DOHH2 (cell line): ENCODE measurements around the gene SIDT1.

Experiments
- H3F3A ChIP-seq: fragments of 200-600 bp; sonication (generic), shearing (Covaris generic); 2 replicates; pipeline ENCODE4 v1.6.0; 2016; ENCODE audit warnings: antibody characterized with exemption, mild to moderate bottlenecking; ENCODE audit not compliant: control insufficient read depth, insufficient read depth
- H3K27ac ChIP-seq: fragments of 200-600 bp; sonication (generic); 2 replicates; pipeline ENCODE4 v1.5.1; 2014; ENCODE audit warnings: low read depth, mild to moderate bottlenecking, low read length, moderate library complexity
- H3K27me3 ChIP-seq: fragments of 200-600 bp; sonication (generic); 2 replicates; pipeline ENCODE4 v1.6.1; 2014; ENCODE audit warnings: mild to moderate bottlenecking, low read length, mixed read lengths; ENCODE audit not compliant: control insufficient read depth
- H3K36me3 ChIP-seq: fragments of 200-600 bp; sonication (generic); 2 replicates; pipeline ENCODE4 v1.6.1; 2014; ENCODE audit warnings: mild to moderate bottlenecking, low read length, moderate library complexity, mixed read lengths; ENCODE audit not compliant: control insufficient read depth
- H3K4me1 ChIP-seq: fragments of 200-600 bp; sonication (generic); 2 replicates; pipeline ENCODE4 v1.6.1; 2014; ENCODE audit warnings: mild to moderate bottlenecking, low read length, mixed read lengths; ENCODE audit not compliant: control insufficient read depth
- H3K4me2 ChIP-seq: fragments of 200-600 bp; sonication (generic); 2 replicates; pipeline ENCODE4 v1.6.0; 2014; ENCODE audit warnings: mild to moderate bottlenecking, low read length, moderate library complexity
- H3K4me3 ChIP-seq: fragments of 200-600 bp; sonication (generic); 2 replicates; pipeline ENCODE4 v1.5.1; 2014; ENCODE audit warnings: mild to moderate bottlenecking, low read length, mixed read lengths
- H3K79me2 ChIP-seq: fragments of 200-600 bp; sonication (generic); 2 replicates; pipeline ENCODE4 v1.6.1; 2014; ENCODE audit warnings: mild to moderate bottlenecking, low read length, mixed read lengths; ENCODE audit not compliant: control insufficient read depth
- H3K9me2 ChIP-seq: fragments of 200-600 bp; sonication (generic); replicated peaks from 2 replicates; pipeline ENCODE4 v1.6.1; 2014; ENCODE audit warnings: mild to moderate bottlenecking, low read length, mixed read lengths; ENCODE audit not compliant: control insufficient read depth
- H3K9me3 ChIP-seq: fragments of 200-600 bp; sonication (generic); 2 replicates; pipeline ENCODE4 v1.6.1; 2014; ENCODE audit warnings: antibody characterized with exemption, low read length, mixed read lengths; ENCODE audit not compliant: control insufficient read depth, insufficient read depth
- H4K20me1 ChIP-seq: fragments of 200-600 bp; sonication (generic); 2 replicates; pipeline ENCODE4 v1.6.0; 2014; ENCODE audit warnings: low read depth, mild to moderate bottlenecking, antibody characterized with exemption, low read length, moderate library complexity; ENCODE audit not compliant: control insufficient read depth, insufficient read depth
- EZH2phosphoT487 ChIP-seq: fragments of 200-600 bp; sonication (generic); IDR thresholded peaks from 2 replicates; pipeline ENCODE4 v1.6.1; 2017; ENCODE audit warnings: borderline replicate concordance, mild to moderate bottlenecking, antibody characterized with exemption, low read length, moderate library complexity, mixed read lengths
- TF ChIP-seq, protein P1 (sequence below): fragments of 200-600 bp; sonication (generic); IDR thresholded peaks from one replicate; pipeline ENCODE4 v1.5.1; 2014; ENCODE audit warnings: antibody characterized with exemption, mild to moderate bottlenecking, low read depth, low read length; ENCODE audit not compliant: poor library complexity, severe bottlenecking

The SIDT1 gene

DNA sequence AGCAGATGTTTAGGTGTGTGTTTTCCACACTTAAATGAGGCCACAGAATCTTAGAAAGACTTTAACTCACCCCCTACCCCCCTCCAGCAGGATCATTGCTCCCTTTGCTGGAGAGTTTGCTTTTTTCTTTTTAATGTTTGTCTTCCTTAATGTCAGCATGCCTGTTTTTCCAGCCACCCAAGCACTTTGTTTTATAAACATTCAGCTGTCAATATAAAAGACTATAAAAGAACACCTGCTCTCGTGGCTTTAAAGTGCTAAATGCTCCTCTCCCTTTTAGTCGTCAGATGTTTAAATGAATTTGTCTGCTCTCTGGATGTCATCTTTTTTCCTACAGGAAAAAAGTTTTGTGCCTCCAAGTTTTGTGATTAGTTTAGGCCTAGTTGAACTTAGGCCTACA lies 61.7 kb downstream of the SIDT1 start:
- no peaks in the 10 kb centered on the region for H3K9me3 ChIP-seq
- no peaks in the 10 kb centered on the region for H3K27me3 ChIP-seq
- H3K79me2 ChIP-seq: no peaks in the 10 kb centered on the region
- no peaks in the 10 kb centered on the region for H3K9me2 ChIP-seq
- no peaks in the 10 kb centered on the region for H4K20me1 ChIP-seq
- no peaks in the 10 kb centered on the region for H3F3A ChIP-seq
- no peak overlapping the region for H3K4me3 ChIP-seq
- TF ChIP-seq EZH2phosphoT487: no peak
- TF ChIP-seq, protein P1, sequence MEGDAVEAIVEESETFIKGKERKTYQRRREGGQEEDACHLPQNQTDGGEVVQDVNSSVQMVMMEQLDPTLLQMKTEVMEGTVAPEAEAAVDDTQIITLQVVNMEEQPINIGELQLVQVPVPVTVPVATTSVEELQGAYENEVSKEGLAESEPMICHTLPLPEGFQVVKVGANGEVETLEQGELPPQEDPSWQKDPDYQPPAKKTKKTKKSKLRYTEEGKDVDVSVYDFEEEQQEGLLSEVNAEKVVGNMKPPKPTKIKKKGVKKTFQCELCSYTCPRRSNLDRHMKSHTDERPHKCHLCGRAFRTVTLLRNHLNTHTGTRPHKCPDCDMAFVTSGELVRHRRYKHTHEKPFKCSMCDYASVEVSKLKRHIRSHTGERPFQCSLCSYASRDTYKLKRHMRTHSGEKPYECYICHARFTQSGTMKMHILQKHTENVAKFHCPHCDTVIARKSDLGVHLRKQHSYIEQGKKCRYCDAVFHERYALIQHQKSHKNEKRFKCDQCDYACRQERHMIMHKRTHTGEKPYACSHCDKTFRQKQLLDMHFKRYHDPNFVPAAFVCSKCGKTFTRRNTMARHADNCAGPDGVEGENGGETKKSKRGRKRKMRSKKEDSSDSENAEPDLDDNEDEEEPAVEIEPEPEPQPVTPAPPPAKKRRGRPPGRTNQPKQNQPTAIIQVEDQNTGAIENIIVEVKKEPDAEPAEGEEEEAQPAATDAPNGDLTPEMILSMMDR: no peak
- no peak overlapping the region for H3K4me2 ChIP-seq
- no peaks in the 10 kb centered on the region for H3K36me3 ChIP-seq
- no peaks in the 10 kb centered on the region for H3K4me1 ChIP-seq
- H3K27ac ChIP-seq: no peak overlapping the region

DNA sequence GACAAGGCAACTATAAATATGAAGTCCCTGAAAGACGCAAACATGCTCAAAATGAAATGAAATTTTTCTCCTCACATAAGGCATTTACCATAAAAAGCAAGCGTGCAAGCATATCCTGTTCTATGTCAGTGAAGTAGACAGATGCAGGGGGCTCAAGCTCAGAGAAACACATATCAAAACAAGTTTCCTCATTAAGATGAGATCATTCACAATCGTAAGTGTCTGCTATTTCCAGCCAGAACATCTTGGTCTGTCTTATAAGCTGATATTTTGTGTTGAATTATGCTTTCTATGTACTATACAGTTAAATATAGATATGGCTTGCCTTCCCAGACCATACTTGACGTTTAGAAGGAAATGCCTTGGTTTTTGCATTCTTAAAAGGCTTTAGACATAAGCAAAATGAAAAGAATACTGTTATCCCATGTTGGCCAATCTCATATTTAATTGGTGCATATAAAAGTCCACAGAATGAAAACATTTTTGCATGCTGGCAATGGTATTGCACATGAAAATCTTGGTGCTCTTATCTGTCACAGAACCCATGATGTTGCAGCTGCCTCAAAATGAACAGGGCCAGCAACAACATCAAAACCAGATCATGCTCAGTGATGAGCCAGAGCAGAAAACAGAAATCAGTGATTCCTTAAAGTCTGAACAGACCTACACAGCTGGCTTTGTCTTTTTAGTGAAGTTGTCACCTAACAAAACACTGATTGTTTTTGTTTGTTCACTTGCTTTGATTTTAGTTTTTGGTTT lies 65.4 kb downstream of the SIDT1 start:
- H3K4me2 ChIP-seq: no peak overlapping the region
- H3K36me3 ChIP-seq: no peaks in the 10 kb centered on the region
- no peaks in the 10 kb centered on the region for H3K4me1 ChIP-seq

DNA sequence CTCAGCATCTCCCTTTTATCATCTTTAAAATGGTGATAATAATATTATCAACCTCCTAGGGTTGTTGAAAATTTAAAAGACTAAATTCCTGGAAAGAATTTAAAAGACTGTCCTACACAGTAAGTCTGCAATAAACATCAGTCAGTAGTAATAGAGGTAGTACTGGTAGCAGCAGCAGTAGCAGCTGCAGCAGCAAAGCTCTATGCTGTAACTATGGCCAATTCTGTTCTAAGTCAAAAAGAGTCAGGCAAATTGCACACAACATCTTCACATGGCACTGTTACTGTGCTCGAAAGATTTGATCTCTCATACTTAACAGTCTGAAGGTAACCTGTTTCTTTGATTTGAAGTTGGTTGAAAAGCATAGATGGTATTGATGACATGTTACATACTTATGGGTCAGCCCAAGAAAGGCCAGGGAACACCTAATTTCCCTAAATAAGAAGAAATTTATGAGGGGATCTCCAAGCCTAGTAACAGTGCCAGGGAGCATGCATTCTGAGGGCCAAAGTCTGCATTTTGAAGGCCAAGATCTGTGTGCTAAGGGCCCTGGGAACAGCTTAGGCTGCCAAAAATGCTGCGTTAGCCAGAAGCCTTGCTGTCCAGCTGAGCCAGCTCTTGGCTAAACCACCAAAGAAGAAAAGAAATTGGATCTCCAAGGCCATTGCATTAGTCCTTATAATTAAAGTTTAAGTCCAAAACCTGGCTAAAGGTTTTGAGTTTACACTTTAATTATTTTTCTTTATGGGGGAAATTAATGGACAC lies 68.2 kb downstream of the SIDT1 start:
- Histone ChIP-seq H3F3A (no peaks in the 10 kb centered on the region), H3K4me3 (no peak overlapping the region), H3K9me2 (no peaks in the 10 kb centered on the region), H3K9me3 (no peaks in the 10 kb centered on the region), H3K27me3 (0 out of 2 replicates have a peak, but pooled peaks cover 2% of the 10 kb centered on the region), H3K27ac (no peak overlapping the region), H3K79me2 (no peaks in the 10 kb centered on the region), H3K36me3 (no peaks in the 10 kb centered on the region), H3K4me1 (no peaks in the 10 kb centered on the region), H4K20me1 (no peaks in the 10 kb centered on the region), H3K4me2 (no peak overlapping the region)
- TF ChIP-seq, protein P1: no peak
- TF ChIP-seq EZH2phosphoT487: no peak

More for the DNA sequence above, 65.4 kb downstream of the SIDT1 start:
- TF ChIP-seq EZH2phosphoT487: no peak
- TF ChIP-seq, protein P1: no peak
- Histone ChIP-seq H3K79me2 (no peaks in the 10 kb centered on the region), H3K4me3 (no peak overlapping the region), H3K27me3 (0 out of 2 replicates have a peak, but pooled peaks cover 2% of the 10 kb centered on the region), H3K9me3 (no peaks in the 10 kb centered on the region), H3F3A (no peaks in the 10 kb centered on the region), H4K20me1 (no peaks in the 10 kb centered on the region), H3K27ac (no peak overlapping the region), H3K9me2 (no peaks in the 10 kb centered on the region)
